HepG2 (cell line): Measurements from ENCODE around the gene GABRR2. TPM values are rescaled to one million over a fixed set of nuclear protein-coding genes. Genes with fewer than 3 reads are reported as not detected.

ENCODE experiments used
- ATAC-seq: fragments of 200-7000 bp; cut with Tn5 transposase; 3 replicates; pipeline ENCODE4 v1.9.1; 2020; ENCODE audit warnings: mild to moderate bottlenecking, moderate library complexity
- BruUV-seq: library from RNA; stranded (reverse); fragments of 400-500 nt; replicated peaks from 2 replicates; lab custom pipeline; 2021; lab: Mats Ljungman, UMichigan
- CTCF ChIA-PET: fragments of 300-600 bp; formaldehyde crosslinking; extraction: SDS; loops from one replicate; lab custom pipeline; 2021; ENCODE audit warnings: low total read pairs, inconsistent platforms, low intra/inter-chr PET ratio; lab: Yijun Ruan, JAX
- POLR2A ChIA-PET: fragments of 350-600 bp; sonication (Branson Sonifier 250); formaldehyde crosslinking; loops from one replicate; lab custom pipeline; 2020; ENCODE audit warnings: antibody characterized with exemption, inconsistent platforms; lab: Yijun Ruan, JAX
- DNase-seq: peaks from one replicate; pipeline ENCODE4 v3.0.0-alpha.2; 2015; ENCODE audit warnings: low spot score
- FAIRE-seq: peaks from 3 replicates; lab custom pipeline; 2011; peaks lifted over from hg19 to GRCh38; lab: Jason Lieb, UNC
- H2AFZ ChIP-seq: one replicate; pipeline ENCODE4 v1.6.1; 2011; ENCODE audit warnings: low read length, inconsistent platforms
- H3K27ac ChIP-seq: fragments of 300-600 bp; 3 replicates; pipeline ENCODE4 v1.8.0; 2011; ENCODE audit warnings: mixed run types, mild to moderate bottlenecking, mixed read lengths, low read length, inconsistent platforms; ENCODE audit not compliant: insufficient read depth; ENCODE audit errors: extremely low read length
- H3K27me3 ChIP-seq, 2 experiments: fragments of 200-600 bp in 1 of 2; 2 replicates in 1 of 2; 3 replicates in 1 of 2; pipeline versions ENCODE4 v1.6.0 to v1.8.0; 2011; ENCODE audit warnings: low read length in 2 of 2, mild to moderate bottlenecking in 2 of 2, moderate library complexity in 2 of 2, inconsistent platforms in 1 of 2; ENCODE audit not compliant: insufficient read depth in 2 of 2, control insufficient read depth in 1 of 2
- H3K36me3 ChIP-seq, 2 experiments: fragments of 200-600 bp in 1 of 2; replicated peaks in 1 of 2; 2 replicates in 1 of 2; 3 replicates in 1 of 2; pipeline versions ENCODE4 v1.5.1 to v1.8.0; 2011; ENCODE audit warnings: low read length in 2 of 2, inconsistent platforms in 1 of 2; ENCODE audit not compliant: insufficient read depth in 2 of 2, control insufficient read depth in 1 of 2
- H3K4me1 ChIP-seq: 2 replicates; pipeline ENCODE4 v1.5.1; 2012; ENCODE audit warnings: low read length, inconsistent platforms; ENCODE audit not compliant: insufficient read depth
- H3K4me2 ChIP-seq: 2 replicates; pipeline ENCODE4 v1.6.0; 2011; ENCODE audit warnings: low read depth, low read length, inconsistent platforms
- H3K4me3 ChIP-seq, 3 experiments: fragments of 200-600 bp in 1 of 3; sonication (generic), shearing (Covaris generic) in 1 of 3; replicated peaks in 1 of 3; 2 replicates each; pipeline ENCODE4 v1.5.1; 2011 to 2016; ENCODE audit warnings: low read length in 3 of 3, inconsistent platforms in 2 of 3, low read depth in 2 of 3, mild to moderate bottlenecking in 2 of 3, control low read depth in 1 of 3, mixed read lengths in 1 of 3; ENCODE audit not compliant: insufficient read depth in 1 of 3
- H3K79me2 ChIP-seq: one replicate; pipeline ENCODE4 v1.6.1; 2011; ENCODE audit warnings: low read length, inconsistent platforms; ENCODE audit not compliant: insufficient read depth
- H3K9ac ChIP-seq: 2 replicates; pipeline ENCODE4 v1.6.0; 2011; ENCODE audit warnings: mild to moderate bottlenecking, low read depth, low read length, inconsistent platforms; ENCODE audit not compliant: insufficient read depth
- H3K9me3 ChIP-seq: 2 replicates; pipeline ENCODE4 v1.5.1; 2012; ENCODE audit warnings: mild to moderate bottlenecking, low read length
- H4K20me1 ChIP-seq: 2 replicates; pipeline ENCODE4 v1.6.0; 2011; ENCODE audit warnings: inconsistent platforms, mild to moderate bottlenecking, low read length, moderate library complexity; ENCODE audit not compliant: insufficient read depth
- ATF5 ChIP-seq: sonication (generic); formaldehyde crosslinking; IDR thresholded peaks from 2 replicates; pipeline ENCODE4 v1.4.0; 2020; ENCODE audit warnings: mild to moderate bottlenecking, low read depth, missing genetic modification reagents
- CAMTA2 ChIP-seq: sonication (generic); formaldehyde crosslinking; IDR thresholded peaks from 2 replicates; pipeline ENCODE4 v1.4.0; 2020; ENCODE audit warnings: mild to moderate bottlenecking, missing genetic modification reagents, borderline replicate concordance
- NONO ChIP-seq, 2 experiments: fragments of 450-650 bp in 1 of 2; sonication (generic) in 1 of 2; formaldehyde crosslinking in 1 of 2; IDR thresholded peaks in 1 of 2; conservative IDR thresholded peaks in 1 of 2; 2 replicates each; pipeline versions ENCODE4 v1.6.1 to v1.8.0; 2017 to 2022; ENCODE audit warnings: mild to moderate bottlenecking in 1 of 2, missing genetic modification reagents in 1 of 2, moderate library complexity in 1 of 2
- SNRNP70 ChIP-seq: fragments of 200-400 bp; formaldehyde crosslinking; IDR thresholded peaks from 2 replicates; pipeline ENCODE4 v1.6.1; 2017; ENCODE audit warnings: mild to moderate bottlenecking, low read depth, low read length, moderate library complexity
- ZBTB1 ChIP-seq: sonication (generic); formaldehyde crosslinking; IDR thresholded peaks from 2 replicates; pipeline ENCODE4 v1.4.0; 2020; ENCODE audit warnings: missing genetic modification reagents, borderline replicate concordance
- ZNF564 ChIP-seq: sonication (generic); formaldehyde crosslinking; IDR thresholded peaks from 2 replicates; pipeline ENCODE4 v1.8.1; 2023; ENCODE audit warnings: mild to moderate bottlenecking, missing genetic modification reagents
- ZNF724P ChIP-seq: sonication (generic); formaldehyde crosslinking; IDR thresholded peaks from 2 replicates; pipeline ENCODE4 v1.8.0; 2022; ENCODE audit warnings: missing genetic modification reagents, borderline replicate concordance
- WGBS: methylation state at CpG from one replicate; pipeline ENCODE4 v1.1.6; 2017; ENCODE audit warnings: low lambda C conversion rate; 5-methylcytosine and 5-hydroxymethylcytosine counted together
- in situ Hi-C: cut with HindIII; loops from 2 replicates; pipeline ENCODE4 v1.10.0; 2017; ENCODE audit warnings: low pct_unique_long_range_greater_than_20kb; ENCODE audit not compliant: extremely low pct_ligation_motif_present
- intact Hi-C: fragments of 100-400 bp; cut with micrococcal nuclease; formaldehyde crosslinking; loops from one replicate; pipeline ENCODE4 v1.10.0; 2022; ENCODE audit not compliant: unreplicated experiment
- polyA plus RNA-seq, 8 experiments: library from polyadenylated mRNA; depleted of rRNA in 3 of 8; stranded (reverse) in 7 of 8; unstranded in 1 of 8; fragments of >200 nt; fragmentation: Illumina TruSeq in 4 of 8; extraction: Trizol in 4 of 8; gene quantifications; 2 replicates each; pipeline versions ENCODE4 v1.2.1 to v1.2.3, GENCODE V29; 2011 to 2016; ENCODE audit warnings: low read depth in 4 of 8, missing spikeins in 1 of 8, mixed read lengths in 1 of 8; ENCODE audit not compliant: insufficient read depth in 1 of 8
- total RNA-seq, 5 experiments: library from RNA; depleted of rRNA; stranded (reverse); fragments of >200 nt; fragmentation: Illumina TruSeq; extraction: Trizol; gene quantifications; 2 replicates each; pipeline ENCODE4 v1.2.3, GENCODE V29; 2016; ENCODE audit warnings: low read depth in 1 of 5

GABRR2 gene
- total and polyA plus RNA-seq, 2 of the 13 experiments (the other 11 are each of a cell fraction or from before 2014, with no cell fraction given), result 0.13 TPM; not detected in 1

- DNase-seq, result no peak
- POLR2A ChIA-PET, result no interaction called here
- in situ Hi-C loops, result no loop called here
- Histone ChIP-seq H4K20me1 (no peaks in the 10 kb centered on the region), H2AFZ (no peak overlapping the region), H3K9ac (no peak overlapping the region), H3K27me3 (peaks cover 1 to 14% of the 10 kb centered on the region in 2 experiments; a peak in 4 of 5 replicates), H3K79me2 (no peaks in the 10 kb centered on the region), H3K4me3 (no peak overlapping the region), H3K9me3 (no peaks in the 10 kb centered on the region), H3K27ac (no peak overlapping the region), H3K4me1 (no peaks in the 10 kb centered on the region), H3K36me3 (no peaks in the 10 kb centered on the region)
- WGBS, result 30% methylated on average over 3 of the region's 3 CpGs
- TF ChIP-seq ZNF564 (CRISPR knock-in tag) (peak; percentile 47; the same call in 1 of the 2 replicates), ATF5 (no peak), ZNF724P (CRISPR knock-in tag) (no peak), CAMTA2 (CRISPR knock-in tag) (no peak), NONO (IDR thresholded peaks at IDR 0.05) (no peak), NONO (CRISPR knock-in tag; conservative IDR thresholded peaks at IDR 0.05) (no peak), SNRNP70 (no peak), ZBTB1 (CRISPR knock-in tag) (no peak)
- TF ChIP-seq, all 625 proteins: peak for 1
- intact Hi-C loops, result no loop called here
- H3K4me2 ChIP-seq, result no peak overlapping the region
- BruUV-seq, result no TSS peak
- CTCF ChIA-PET, result no interaction called here
- no peak for ATAC-seq
- FAIRE-seq, result no peak
Observed at GRCh38 chr6:89289710-89290109, 25.4 kb downstream of the GABRR2 start.
